Coronary artery (tissue), 2 donors: ENCODE measurements around the gene RBMS1.
A peak's percentile ranks its signal among the peaks of the same experiment; 100 is the strongest.

ENCODE experiments used
- DNase-seq: peaks from one replicate; pipeline ENCODE4 v3.0.0-alpha.2; 2017; ENCODE audit warnings: low spot score
- H3K27ac ChIP-seq, 2 donors: fragments of 200-600 bp; sonication (generic); one replicate each; pipeline ENCODE4 v1.5.1; 2016 to 2019
- H3K4me3 ChIP-seq: fragments of 200-600 bp; sonication (generic); 2 replicates; pipeline ENCODE4 v1.5.1; 2016; ENCODE audit warnings: mild to moderate bottlenecking, moderate library complexity
- CTCF ChIP-seq: fragments of 200-600 bp; sonication (generic); IDR thresholded peaks from one replicate; pipeline ENCODE4 v1.5.1; 2019; ENCODE audit warnings: antibody characterized with exemption

RBMS1 gene

DNA sequence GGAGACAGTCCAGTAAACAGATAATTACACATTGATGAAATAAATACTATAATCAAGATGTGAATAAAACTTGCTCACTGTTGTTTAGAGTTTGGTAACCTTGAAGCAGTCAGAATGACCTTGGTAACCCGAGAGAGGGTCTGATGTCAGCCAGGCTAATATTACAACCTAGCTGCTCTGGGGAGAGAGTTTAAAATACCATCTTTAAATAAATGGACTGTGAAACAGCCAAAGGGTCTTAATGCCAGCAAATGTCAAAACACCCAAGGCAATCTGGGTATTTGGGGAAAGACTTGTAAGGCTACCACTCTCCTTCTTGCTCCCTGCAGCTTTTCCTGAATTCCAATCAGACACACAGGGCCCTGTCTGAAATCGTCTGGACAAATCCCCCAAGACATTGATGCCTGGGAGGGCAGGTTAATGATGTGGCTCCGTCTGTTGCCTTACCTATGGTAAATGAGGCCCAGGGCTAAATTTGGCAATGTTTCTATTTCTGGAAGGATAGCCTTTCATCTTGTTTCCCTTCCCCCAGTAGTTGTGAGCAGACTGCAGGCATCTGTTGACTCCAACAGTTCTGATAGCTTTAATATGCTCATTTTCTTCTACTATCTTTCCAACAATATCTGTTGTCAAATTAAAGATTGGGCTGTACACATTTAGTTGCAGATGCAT lies 250.6 kb downstream of the RBMS1 start:
- DNase-seq = no peak
- Histone ChIP-seq H3K27ac (peak overlapping the region in 1 of 2 donors; percentile 38), H3K4me3 (no peak overlapping the region)
- TF ChIP-seq CTCF = no peak

- no peak for DNase-seq
- no peak for TF ChIP-seq CTCF
- Histone ChIP-seq H3K27ac (peak overlapping the region; percentile 5 to 68), H3K4me3 (no peak overlapping the region)
These were observed 252.1 kb downstream of the RBMS1 start for GRCh38 chr2:160241251-160242137.

GRCh38 chr2:160239436-160239835 lies 254.2 kb downstream of the RBMS1 start:
- TF ChIP-seq CTCF = no peak
- DNase-seq = no peak
- Histone ChIP-seq H3K27ac (no peak overlapping the region), H3K4me3 (no peak overlapping the region)

- no peak for DNase-seq
- no peak overlapping the region for H3K4me3 ChIP-seq
- TF ChIP-seq CTCF = no peak
- no peak overlapping the region for H3K27ac ChIP-seq
These were observed 255.2 kb downstream of the RBMS1 start for GRCh38 chr2:160238392-160238791.

- no peak for TF ChIP-seq CTCF
- no peak for DNase-seq
- H3K4me3 ChIP-seq = no peak overlapping the region
- H3K27ac ChIP-seq = no peak overlapping the region
These were observed 260.6 kb downstream of the RBMS1 start for GRCh38 chr2:160232905-160233475.

DNA sequence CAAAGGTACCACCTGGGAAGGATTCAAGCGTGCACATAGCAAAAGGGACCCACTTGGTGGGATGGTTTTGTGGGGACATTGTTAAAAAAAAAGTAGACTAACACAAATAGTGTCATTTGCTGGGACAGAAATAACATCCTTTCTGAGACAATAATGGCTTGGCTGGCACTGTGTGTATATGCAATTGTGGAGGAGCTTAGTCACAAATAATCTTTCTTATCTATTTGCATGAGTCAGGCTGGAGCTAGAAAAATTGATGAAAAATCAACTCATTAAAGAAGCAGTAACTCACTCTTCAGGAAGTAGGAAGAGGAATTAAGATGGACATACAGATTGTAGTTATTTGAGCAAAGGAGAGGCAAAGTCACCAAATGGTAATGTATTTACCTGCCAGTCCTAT lies 264.0 kb downstream of the RBMS1 start:
- H3K27ac ChIP-seq = no peak overlapping the region

More for the DNA sequence above, 264.0 kb downstream of the RBMS1 start:
- H3K4me3 ChIP-seq = no peak overlapping the region
- no peak for TF ChIP-seq CTCF
- DNase-seq = no peak
